HG02970 (cell line): ENCODE results near the gene CACNG4.

Experiments
- ATAC-seq: cut with Tn5 transposase; IDR thresholded peaks from one replicate; pipeline ENCODE4 v1.9.1; 2021; ENCODE audit warnings: mild to moderate bottlenecking, moderate library complexity, moderate number of reproducible peaks; ENCODE audit not compliant: unreplicated experiment, low FRiP score

CACNG4 gene

GRCh38 chr17:67055811-67056745 is 91.6 kb downstream of the CACNG4 start:
- ATAC-seq = no peak

DNA sequence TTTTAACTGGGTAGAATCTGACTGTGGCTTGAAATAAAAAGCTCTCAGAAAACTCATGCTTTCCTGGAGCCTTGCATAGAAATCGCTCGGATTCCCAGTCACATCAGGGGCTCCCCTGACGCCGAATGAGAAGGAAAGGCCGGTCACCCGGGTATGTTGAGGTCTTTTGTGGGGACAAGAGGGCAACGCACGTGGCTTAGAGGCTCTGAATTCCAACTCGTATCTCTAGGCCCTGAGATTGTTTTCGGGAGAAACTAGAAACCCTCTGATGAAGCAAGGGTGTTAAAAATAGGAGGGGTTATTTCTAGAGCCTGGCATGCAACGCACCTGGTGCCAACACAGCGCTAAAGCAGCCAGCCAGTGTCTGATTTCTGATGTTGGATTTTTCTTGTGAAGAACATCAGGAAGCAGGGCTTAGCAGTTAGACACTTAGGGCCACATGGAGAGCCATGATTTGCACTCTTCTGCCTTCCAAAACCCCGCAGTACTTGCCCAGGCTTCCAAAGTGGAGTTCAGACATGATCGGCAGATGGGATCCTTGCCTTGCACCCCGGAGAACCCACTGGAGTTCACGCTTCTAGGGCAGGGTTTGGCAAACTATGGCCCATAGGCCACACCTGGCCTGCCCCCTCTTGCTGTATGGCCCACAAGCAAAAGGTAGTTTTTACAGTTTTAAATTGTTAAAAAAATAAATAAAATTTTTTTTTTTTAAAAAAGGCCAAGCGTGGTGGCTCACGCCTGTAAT is 92.4 kb downstream of the CACNG4 start:
- ATAC-seq = no peak

GRCh38 chr17:67058036-67058435 is 93.5 kb downstream of the CACNG4 start:
- no peak for ATAC-seq

- ATAC-seq = no peak
Observed at GRCh38 chr17:67059372-67059771, 94.9 kb downstream of the CACNG4 start.

- ATAC-seq = no peak
Observed at GRCh38 chr17:67063141-67063540, 98.6 kb downstream of the CACNG4 start.

DNA sequence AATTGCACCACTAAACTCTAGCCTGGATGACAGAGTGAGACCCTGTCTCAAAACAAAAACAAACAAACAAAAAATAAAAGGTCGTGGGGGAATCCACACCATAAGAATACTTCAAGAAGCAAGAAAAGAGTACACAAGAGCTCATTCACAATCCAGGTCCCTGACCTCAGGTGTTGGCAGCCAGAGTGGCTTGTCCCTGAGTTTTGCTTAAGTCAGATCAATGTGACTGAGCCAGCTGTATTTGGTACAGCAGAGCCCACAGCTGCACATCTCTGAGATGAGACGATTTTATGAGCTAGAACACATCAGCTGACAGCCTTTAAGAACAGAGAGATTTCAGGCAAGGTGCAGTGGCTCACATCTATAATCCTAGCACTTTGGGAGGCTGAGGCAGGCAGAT is 102.2 kb downstream of the CACNG4 start:
- no peak for ATAC-seq

DNA sequence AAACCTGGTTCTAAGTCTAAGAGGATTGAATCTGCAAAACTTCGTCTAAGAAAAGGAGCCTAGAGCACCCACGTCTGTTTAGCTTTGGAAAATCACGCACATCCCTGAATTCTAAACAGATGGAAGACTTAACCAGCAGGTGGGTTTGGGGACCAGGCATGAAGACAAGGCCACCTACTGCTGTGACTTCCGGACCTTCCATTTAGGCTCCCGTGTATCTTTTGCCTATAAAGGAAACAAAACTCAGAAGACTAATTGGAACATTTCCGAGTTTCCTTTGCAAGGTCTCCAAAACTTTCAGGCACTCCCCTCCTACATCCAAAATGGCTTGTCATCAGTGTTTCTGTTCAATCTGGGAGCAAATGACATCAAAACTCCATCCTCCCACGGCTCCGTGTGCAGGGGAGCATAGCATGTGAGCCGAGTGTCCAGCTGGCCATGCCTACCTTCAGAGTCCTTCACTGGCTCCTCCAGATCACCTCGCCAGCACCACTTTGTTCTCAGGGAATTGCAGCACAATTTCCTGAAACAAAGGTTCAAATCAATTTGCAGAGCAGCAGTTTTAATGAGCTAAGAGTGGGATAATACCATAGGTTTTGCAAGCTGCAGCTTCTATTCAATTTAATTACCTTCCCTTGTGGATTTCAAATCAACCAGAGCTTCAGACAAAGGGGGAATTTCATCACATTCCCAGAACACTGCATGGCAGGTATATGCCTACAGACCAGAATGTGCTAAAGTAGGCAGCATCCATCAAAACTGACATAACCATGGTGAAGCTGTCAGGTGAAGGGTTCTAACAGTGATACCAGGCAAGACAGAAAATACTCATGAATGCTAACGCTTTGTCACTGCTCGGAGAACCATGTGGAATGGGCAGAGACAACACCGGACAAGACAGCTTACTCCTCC is 103.3 kb downstream of the CACNG4 start:
- ATAC-seq = no peak

GRCh38 chr17:67068999-67069398 is 104.5 kb downstream of the CACNG4 start:
- no peak for ATAC-seq

- no peak for ATAC-seq
Observed at GRCh38 chr17:67069603-67070136, 105.2 kb downstream of the CACNG4 start.

GRCh38 chr17:67071595-67071994 is 107.1 kb downstream of the CACNG4 start:
- ATAC-seq = no peak

GRCh38 chr17:67072885-67073284 is 108.4 kb downstream of the CACNG4 start:
- ATAC-seq = no peak

DNA sequence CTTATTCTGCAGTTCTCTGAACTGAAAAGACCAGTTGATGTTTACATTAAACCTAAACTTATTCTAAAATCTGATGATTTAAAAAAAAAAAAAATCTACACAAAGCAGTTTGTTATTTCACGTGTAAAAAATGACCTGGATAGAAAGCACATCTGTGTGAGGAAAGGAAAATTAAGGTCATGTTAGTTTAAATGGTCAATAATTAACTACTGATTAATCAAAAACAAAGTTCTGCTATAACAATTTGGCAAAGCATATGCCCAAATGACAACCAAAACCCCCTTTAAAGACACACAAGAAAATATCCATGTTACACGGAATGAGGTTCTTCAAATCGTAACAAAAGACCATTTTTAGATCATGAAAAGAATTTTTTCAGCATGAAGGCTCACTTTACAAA is 110.3 kb downstream of the CACNG4 start:
- ATAC-seq = no peak

- ATAC-seq = no peak
Observed at GRCh38 chr17:67076290-67076689, 111.8 kb downstream of the CACNG4 start.

GRCh38 chr17:67078292-67078691 is 113.8 kb downstream of the CACNG4 start:
- ATAC-seq = no peak

DNA sequence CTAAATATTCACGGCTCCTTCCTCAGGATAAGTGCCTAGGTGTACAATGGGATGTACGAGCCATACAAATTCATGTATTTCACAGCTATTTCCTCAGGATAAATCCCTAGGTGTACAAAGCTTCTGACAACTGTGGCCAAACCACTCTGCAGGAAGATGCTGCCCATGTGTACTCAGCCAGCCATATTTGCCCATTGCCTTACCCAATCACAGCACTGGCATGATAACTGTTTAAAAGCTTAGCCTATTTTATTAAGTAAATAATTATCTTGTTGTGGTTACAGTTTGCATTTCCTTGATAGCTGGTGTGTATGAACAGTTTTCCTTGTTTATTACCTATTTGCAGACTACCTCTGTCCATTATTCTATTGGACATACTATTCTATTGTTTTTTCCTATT is 115.0 kb downstream of the CACNG4 start:
- ATAC-seq = no peak

DNA sequence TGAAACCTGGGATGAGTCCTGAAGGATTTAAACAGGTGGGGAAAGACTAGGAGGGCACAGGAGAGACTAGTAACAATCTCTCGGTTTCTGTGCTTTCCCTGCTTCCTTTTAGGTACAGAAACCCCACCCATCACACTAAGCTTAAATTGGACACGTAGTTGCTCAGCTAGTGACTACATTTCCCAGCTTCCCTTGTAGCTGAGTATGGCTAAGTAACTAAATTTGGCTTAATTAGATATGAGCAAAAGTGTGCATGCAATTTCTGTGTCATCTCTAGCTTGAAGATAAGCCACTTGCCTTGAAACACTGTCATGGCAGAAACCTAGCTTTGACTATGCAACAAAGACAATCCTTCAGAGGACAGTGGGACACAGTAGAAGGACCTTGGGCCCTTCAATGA is 116.3 kb downstream of the CACNG4 start:
- no peak for ATAC-seq

GRCh38 chr17:67082107-67082506 is 117.6 kb downstream of the CACNG4 start:
- ATAC-seq = no peak
